NOMO-1 treated with DMSO at 0.1 percent for 48 hours (cell line): ENCODE data around the gene TMEM259.

ENCODE experiments used
- DNase-seq: peaks from one replicate; lab custom pipeline; 2025; ENCODE audit not compliant: unreplicated experiment; lab: John Stamatoyannopoulos, UW

The TMEM259 gene

GRCh38 chr19:990119-990571 is 30.8 kb downstream of the TMEM259 start:
- DNase-seq, result no peak

- no peak for DNase-seq
Observed at GRCh38 chr19:989381-990081, 31.4 kb downstream of the TMEM259 start.

- no peak for DNase-seq
Observed at GRCh38 chr19:988510-988909, 32.4 kb downstream of the TMEM259 start.

- no peak for DNase-seq
Observed at GRCh38 chr19:988081-988480, 32.8 kb downstream of the TMEM259 start.

- no peak for DNase-seq
Observed at GRCh38 chr19:986083-986482, 34.8 kb downstream of the TMEM259 start.

GRCh38 chr19:984165-984967 is 36.6 kb downstream of the TMEM259 start, which contains the start of gene WDR18:
WDR18 (plus strand) TSS chr19:984345; CDS start chr19:984354, 9 bp downstream.
- peak; percentile 80 for DNase-seq

GRCh38 chr19:982567-983170 is 38.3 kb downstream of the TMEM259 start:
- DNase-seq, result peak; percentile 54

GRCh38 chr19:980133-980998 is 40.6 kb downstream of the TMEM259 start:
- DNase-seq, result no peak

GRCh38 chr19:979318-979741 is 41.6 kb downstream of the TMEM259 start:
- no peak for DNase-seq

GRCh38 chr19:977058-977464 is 43.9 kb downstream of the TMEM259 start:
- no peak for DNase-seq

GRCh38 chr19:976476-976875 is 44.4 kb downstream of the TMEM259 start:
- DNase-seq, result no peak

GRCh38 chr19:974564-975257 is 46.2 kb downstream of the TMEM259 start:
- no peak for DNase-seq

GRCh38 chr19:973726-974563 is 47.0 kb downstream of the TMEM259 start:
- no peak for DNase-seq

GRCh38 chr19:972281-972680 is 48.6 kb downstream of the TMEM259 start:
- no peak for DNase-seq

GRCh38 chr19:971795-972194 is 49.1 kb downstream of the TMEM259 start:
- no peak for DNase-seq

- DNase-seq, result no peak
Observed at GRCh38 chr19:970695-971094, 50.2 kb downstream of the TMEM259 start.

GRCh38 chr19:966485-967088 is 54.3 kb downstream of the TMEM259 start:
- DNase-seq, result no peak

- no peak for DNase-seq
Observed at GRCh38 chr19:964761-965694, 55.9 kb downstream of the TMEM259 start.
